ENCODE data around the gene PTCHD4. TPM values are rescaled to one million over a fixed set of nuclear protein-coding genes. Genes with fewer than 3 reads are reported as not detected.

The PTCHD4 gene
- total and polyA plus RNA-seq, 7 donors, result 0.03 to 1.4 (median 1.1) TPM; not detected in 2

DNA sequence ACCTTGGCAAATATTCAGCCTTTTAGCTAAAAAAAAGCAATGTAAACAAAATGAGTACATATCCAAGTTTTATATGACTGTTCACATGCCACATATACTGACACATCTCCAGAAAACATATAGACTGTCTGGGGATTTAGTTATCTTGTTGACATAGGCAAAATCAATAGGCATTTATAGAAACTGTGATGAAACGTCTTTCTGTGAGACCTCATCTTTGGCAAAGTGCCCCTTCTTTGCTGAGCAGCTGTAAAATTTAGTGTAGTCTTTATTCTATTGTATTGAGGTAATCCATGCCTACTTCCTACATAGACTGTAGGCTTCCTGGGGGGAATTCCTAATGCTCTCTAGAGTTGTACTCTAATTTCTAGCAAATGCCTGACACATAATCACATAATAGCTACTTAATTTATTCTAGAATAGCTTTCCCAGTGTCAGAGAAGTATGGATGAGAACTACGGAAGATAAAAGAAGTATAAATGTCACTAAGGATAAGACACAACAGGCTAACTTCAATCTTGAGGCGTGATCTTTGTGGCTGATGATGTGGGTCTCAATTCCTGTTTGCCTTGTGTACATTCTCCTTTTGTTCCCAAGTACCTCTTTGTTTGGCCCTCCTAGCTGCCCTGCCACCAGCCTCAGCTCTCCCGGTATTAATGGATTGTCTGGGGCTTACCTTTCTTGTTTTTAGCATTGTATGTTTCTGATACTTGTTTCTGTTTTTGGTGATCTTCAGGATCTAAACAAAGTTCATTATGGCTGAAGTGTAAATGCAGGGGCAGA, 30.6 kb downstream of the PTCHD4 start:
- intact Hi-C loops (cut with DNase I), result no loop called here
- no peaks in the 10 kb centered on the region for H3K27me3 ChIP-seq
- H3K4me3 ChIP-seq, result no peak overlapping the region
- DNase-seq, result no peak
- no peaks in the 10 kb centered on the region for H3K9me3 ChIP-seq
- H3K36me3 ChIP-seq, result no peaks in the 10 kb centered on the region
- H3K4me1 ChIP-seq, result no peaks in the 10 kb centered on the region
- TF ChIP-seq EP300 (IDR thresholded peaks at IDR 0.05) (no peak), POLR2AphosphoS5 (IDR thresholded peaks at IDR 0.05) (no peak), POLR2A (IDR thresholded peaks at IDR 0.05) (no peak)
- TF ChIP-seq, protein P1, sequence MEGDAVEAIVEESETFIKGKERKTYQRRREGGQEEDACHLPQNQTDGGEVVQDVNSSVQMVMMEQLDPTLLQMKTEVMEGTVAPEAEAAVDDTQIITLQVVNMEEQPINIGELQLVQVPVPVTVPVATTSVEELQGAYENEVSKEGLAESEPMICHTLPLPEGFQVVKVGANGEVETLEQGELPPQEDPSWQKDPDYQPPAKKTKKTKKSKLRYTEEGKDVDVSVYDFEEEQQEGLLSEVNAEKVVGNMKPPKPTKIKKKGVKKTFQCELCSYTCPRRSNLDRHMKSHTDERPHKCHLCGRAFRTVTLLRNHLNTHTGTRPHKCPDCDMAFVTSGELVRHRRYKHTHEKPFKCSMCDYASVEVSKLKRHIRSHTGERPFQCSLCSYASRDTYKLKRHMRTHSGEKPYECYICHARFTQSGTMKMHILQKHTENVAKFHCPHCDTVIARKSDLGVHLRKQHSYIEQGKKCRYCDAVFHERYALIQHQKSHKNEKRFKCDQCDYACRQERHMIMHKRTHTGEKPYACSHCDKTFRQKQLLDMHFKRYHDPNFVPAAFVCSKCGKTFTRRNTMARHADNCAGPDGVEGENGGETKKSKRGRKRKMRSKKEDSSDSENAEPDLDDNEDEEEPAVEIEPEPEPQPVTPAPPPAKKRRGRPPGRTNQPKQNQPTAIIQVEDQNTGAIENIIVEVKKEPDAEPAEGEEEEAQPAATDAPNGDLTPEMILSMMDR (IDR thresholded peaks at IDR 0.05), result no peak
- H3K27ac ChIP-seq, result no peak overlapping the region
- 51 to 69% methylated on average over 4 of the region's 4 CpGs for WGBS, 2 donors

DNA sequence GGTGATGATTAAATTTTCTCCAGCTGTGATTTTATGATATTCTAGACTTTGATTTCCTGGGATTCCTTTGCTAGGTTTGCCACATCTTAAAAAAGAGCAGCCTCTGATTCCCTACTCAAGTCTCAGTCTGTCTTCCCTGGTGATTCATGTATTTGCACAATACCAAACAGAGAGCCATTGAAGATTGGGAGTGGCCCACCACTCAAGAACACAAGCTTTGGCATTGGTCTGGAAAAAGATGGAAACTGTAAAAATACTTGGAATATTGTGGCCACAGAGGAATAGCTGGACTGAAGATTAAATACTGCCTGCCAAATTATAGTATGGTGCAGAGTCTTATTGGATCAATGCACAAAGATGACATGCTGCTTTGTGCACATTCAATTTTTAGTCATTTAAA, 32.9 kb downstream of the PTCHD4 start:
- Histone ChIP-seq H3K27me3 (no peaks in the 10 kb centered on the region), H3K4me1 (no peaks in the 10 kb centered on the region), H3K9me3 (no peaks in the 10 kb centered on the region), H3K27ac (no peak overlapping the region), H3K4me3 (no peak overlapping the region), H3K36me3 (no peaks in the 10 kb centered on the region)
- no peak for TF ChIP-seq EP300 (IDR thresholded peaks at IDR 0.05)
- TF ChIP-seq, protein P1 (IDR thresholded peaks at IDR 0.05), result no peak
- TF ChIP-seq POLR2AphosphoS5 (IDR thresholded peaks at IDR 0.05), result no peak
- TF ChIP-seq POLR2A (IDR thresholded peaks at IDR 0.05), result no peak
- intact Hi-C loops (cut with DNase I), result no loop called here
- DNase-seq, result no peak

DNA sequence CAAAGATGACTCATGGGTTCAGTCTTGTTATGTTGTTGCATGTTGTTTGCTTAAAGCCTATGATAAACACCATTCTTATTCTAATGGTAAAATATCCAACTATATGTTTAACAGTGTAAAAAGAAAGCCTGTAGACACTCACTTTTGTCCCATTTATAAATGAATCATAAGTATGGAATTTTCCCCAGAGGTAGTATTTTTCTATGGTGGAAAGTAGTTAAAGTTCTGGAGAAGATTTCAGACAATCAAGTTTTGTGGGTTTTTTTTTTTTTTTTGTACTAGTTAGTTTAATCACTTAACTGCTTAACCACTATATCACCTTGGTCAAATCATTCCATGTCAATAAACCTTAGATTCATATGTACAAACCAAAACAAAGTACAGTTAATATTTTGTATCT, 35.8 kb downstream of the PTCHD4 start:
- intact Hi-C loops (cut with DNase I), result no loop called here
- no peaks in the 10 kb centered on the region for H3K4me1 ChIP-seq
- no peak overlapping the region for H3K27ac ChIP-seq
- H3K27me3 ChIP-seq, result peaks cover 0 to 9% (median 0%) of the 10 kb centered on the region in 3 donors
- DNase-seq, result no peak
- no peaks in the 10 kb centered on the region for H3K36me3 ChIP-seq
- TF ChIP-seq POLR2A (IDR thresholded peaks at IDR 0.05), result no peak
- TF ChIP-seq, protein P1 (IDR thresholded peaks at IDR 0.05), result no peak
- TF ChIP-seq POLR2AphosphoS5 (IDR thresholded peaks at IDR 0.05), result no peak
- H3K9me3 ChIP-seq, result no peaks in the 10 kb centered on the region
- no peak overlapping the region for H3K4me3 ChIP-seq

DNA sequence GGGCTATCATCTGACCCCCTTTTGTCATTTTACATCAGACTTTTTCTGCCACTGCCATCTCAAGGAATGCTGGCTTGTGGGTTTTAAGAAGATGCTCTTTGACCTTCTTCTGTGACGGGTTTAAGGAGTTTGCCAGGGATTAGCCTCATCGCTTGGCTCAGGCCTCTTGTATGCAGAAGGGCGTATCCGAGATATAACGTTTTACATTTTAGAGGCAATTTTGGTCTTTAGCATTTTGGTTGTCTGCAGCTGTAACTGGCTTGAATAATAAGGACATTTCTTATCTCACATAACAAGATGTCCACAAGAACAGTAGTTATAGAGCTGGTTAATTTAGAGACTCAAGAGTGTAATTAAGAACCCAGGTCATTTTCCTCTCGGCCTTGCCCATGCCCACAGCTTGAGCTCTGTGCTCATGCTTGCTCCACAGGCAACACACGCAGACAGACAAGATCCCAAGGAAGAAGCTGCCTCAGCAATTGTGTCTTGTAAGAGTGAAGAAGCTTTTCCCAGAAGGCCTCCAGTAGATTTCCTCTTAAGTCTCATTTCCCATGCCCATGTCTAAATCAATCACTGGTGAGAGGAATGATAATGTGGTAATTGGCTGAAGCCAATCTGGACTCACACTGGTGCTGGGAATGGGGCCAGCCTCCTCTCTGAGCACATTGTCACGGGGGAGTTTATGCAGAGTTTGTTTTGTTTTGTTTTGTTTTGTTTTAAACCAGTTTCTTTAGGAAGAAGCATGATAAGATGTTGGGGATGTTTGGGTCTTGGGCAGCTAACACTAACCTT, 36.8 kb downstream of the PTCHD4 start:
- Histone ChIP-seq H3K27ac (no peak overlapping the region), H3K9me3 (no peaks in the 10 kb centered on the region), H3K4me3 (no peak overlapping the region), H3K4me1 (peaks cover 0 to 4% (median 3%) of the 10 kb centered on the region in 4 donors), H3K36me3 (no peaks in the 10 kb centered on the region), H3K27me3 (peaks cover 0 to 17% (median 2%) of the 10 kb centered on the region in 3 donors)
- WGBS, 2 donors, result 84 to 88% methylated on average over 8 of the region's 8 CpGs
- intact Hi-C loops (cut with DNase I), result no loop called here
- TF ChIP-seq, protein P1 (IDR thresholded peaks at IDR 0.05), result no peak
- no peak for TF ChIP-seq POLR2A (IDR thresholded peaks at IDR 0.05)
- no peak for TF ChIP-seq EP300 (IDR thresholded peaks at IDR 0.05)
- TF ChIP-seq POLR2AphosphoS5 (IDR thresholded peaks at IDR 0.05), result no peak
- DNase-seq, result no peak

Data from sigmoid colon (tissue), 7 donors.